Testis (tissue), 3 donors: ENCODE data around the gene LYL1. TPM values are rescaled to one million over a fixed set of nuclear protein-coding genes. Genes with fewer than 3 reads are reported as not detected.

Experiments used
- DNase-seq: peaks from one replicate; pipeline ENCODE4 v3.0.0-alpha.2; 2019
- H3K27ac ChIP-seq, 2 donors: fragments of 200-600 bp; sonication (generic); one replicate each; pipeline ENCODE4 v1.5.1; 2019
- H3K27me3 ChIP-seq: fragments of 200-600 bp; sonication (generic); one replicate; pipeline ENCODE4 v1.5.1; 2019
- H3K36me3 ChIP-seq: fragments of 200-600 bp; sonication (generic); one replicate; pipeline ENCODE4 v1.5.1; 2017; ENCODE audit warnings: low read depth; ENCODE audit errors: missing control alignments
- H3K4me1 ChIP-seq: fragments of 200-600 bp; sonication (generic); one replicate; pipeline ENCODE4 v1.5.1; 2019
- H3K4me3 ChIP-seq, 2 donors: fragments of 200-600 bp; sonication (generic); one replicate each; pipeline ENCODE4 v1.5.1; 2017 to 2019
- H3K9me3 ChIP-seq: fragments of 200-600 bp; sonication (generic); one replicate; pipeline ENCODE4 v1.5.1; 2017
- CTCF ChIP-seq, 3 experiments: fragments of 450-650 bp in 2 of 3; fragments of 200-600 bp in 1 of 3; sonication (generic) in 1 of 3; IDR thresholded peaks; one replicate each; pipeline ENCODE4 v1.5.1; 2016 to 2019; ENCODE audit warnings: antibody characterized with exemption in 3 of 3, mild to moderate bottlenecking in 2 of 3, moderate library complexity in 1 of 3
- POLR2A ChIP-seq: fragments of 450-650 bp; IDR thresholded peaks from one replicate; pipeline ENCODE4 v1.6.1; 2017; ENCODE audit warnings: antibody characterized with exemption, mild to moderate bottlenecking, moderate library complexity
- WGBS, 2 donors: methylation state at CpG; one replicate each; pipeline ENCODE4 v1.1.5; 2018; 5-methylcytosine and 5-hydroxymethylcytosine counted together
- intact Hi-C: fragments of 100-400 bp; cut with DNase I; formaldehyde crosslinking; loops from one replicate; pipeline ENCODE4 v1.15.1; 2023; ENCODE audit warnings: low total_unique reads
- polyA plus RNA-seq: library from polyadenylated mRNA; stranded (reverse); fragments of 350-450 nt; fragmentation: Illumina TruSeq; extraction: RNeasy Lipid Tissue Mini Kit (QIAGEN cat#74804); gene quantifications from one replicate; pipeline ENCODE4 v1.2.3, GENCODE V29; 2014; ENCODE audit warnings: low read depth, low replicate concordance; ENCODE audit not compliant: insufficient read depth
- total RNA-seq, 2 donors: library from RNA; depleted of rRNA; stranded (reverse); fragments of >200 nt; gene quantifications; one replicate each; pipeline ENCODE4 v1.2.3, GENCODE V29; 2016

Gene LYL1
- total and polyA plus RNA-seq, 3 donors from 2014 or later = 15.9 to 35.8 (median 21.9) TPM

DNA sequence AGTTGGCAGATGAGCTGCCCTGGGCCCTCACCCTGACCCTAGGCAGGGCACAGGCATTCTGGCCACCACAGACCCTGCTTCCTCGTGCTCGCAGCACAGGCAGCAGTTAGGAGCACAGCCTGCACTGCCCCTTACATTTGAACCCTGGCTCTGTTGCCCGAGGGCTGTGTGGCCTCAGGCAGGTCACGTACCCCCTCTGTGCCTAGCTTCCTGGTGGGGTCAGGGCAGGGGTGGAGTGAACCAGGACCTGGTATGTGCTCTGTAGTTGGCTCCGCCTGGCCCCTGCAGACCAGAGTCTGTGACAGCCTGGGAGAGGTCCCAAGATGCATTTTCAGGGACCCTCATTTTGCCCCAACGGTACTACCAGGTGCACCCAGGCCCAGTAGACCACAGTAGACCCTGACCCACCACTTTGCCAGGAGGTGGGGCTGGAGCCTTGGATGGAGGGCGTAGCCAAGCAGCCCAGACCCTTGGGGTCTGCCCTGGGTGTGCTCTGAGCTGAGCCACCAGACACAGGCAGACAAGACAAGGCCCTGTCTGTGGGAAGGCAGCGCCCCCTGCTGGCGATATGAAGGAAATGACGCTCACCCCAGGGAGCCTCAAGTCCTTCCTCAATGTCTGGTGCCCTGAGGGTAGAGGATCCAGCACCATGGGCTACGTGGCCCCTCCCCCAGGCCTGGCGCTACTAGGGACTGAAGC lies 9.1 kb downstream of the LYL1 start:
- no peak for TF ChIP-seq POLR2A
- peak; percentile 96 to 99 (median 97) for TF ChIP-seq CTCF (IDR thresholded peaks at IDR 0.05)
- Histone ChIP-seq H3K27ac (peak overlapping the region in 1 of 2 donors; percentile 80), H3K27me3 (no peaks in the 10 kb centered on the region), H3K4me1 (peaks cover 41% of the 10 kb centered on the region), H3K4me3 (no peak overlapping the region), H3K9me3 (no peaks in the 10 kb centered on the region), H3K36me3 (no peaks in the 10 kb centered on the region)
- 33 to 43% methylated on average over 7 to 11 of the region's 12 CpGs for WGBS, 2 donors
- intact Hi-C loops = loop anchor here (2.0 kb wide), 1 partner anchor 109 kb away; no protein-coding TSS in a partner anchor
- DNase-seq = peak; percentile 82

- Histone ChIP-seq H3K27ac (peak overlapping the region; percentile 64 to 80), H3K4me3 (no peak overlapping the region), H3K9me3 (no peaks in the 10 kb centered on the region), H3K36me3 (no peaks in the 10 kb centered on the region), H3K4me1 (peaks cover 38% of the 10 kb centered on the region), H3K27me3 (no peaks in the 10 kb centered on the region)
- TF ChIP-seq POLR2A = no peak
- TF ChIP-seq CTCF (IDR thresholded peaks at IDR 0.05) = no peak
- intact Hi-C loops = loop anchor here (2.0 kb wide), 1 partner anchor 108 kb away; no protein-coding TSS in a partner anchor
- 38 to 73% methylated on average over 4 to 14 of the region's 14 CpGs for WGBS, 2 donors
- DNase-seq = no peak
Measured at GRCh38 chr19:13092606-13093235, 9.9 kb downstream of the LYL1 start.

DNA sequence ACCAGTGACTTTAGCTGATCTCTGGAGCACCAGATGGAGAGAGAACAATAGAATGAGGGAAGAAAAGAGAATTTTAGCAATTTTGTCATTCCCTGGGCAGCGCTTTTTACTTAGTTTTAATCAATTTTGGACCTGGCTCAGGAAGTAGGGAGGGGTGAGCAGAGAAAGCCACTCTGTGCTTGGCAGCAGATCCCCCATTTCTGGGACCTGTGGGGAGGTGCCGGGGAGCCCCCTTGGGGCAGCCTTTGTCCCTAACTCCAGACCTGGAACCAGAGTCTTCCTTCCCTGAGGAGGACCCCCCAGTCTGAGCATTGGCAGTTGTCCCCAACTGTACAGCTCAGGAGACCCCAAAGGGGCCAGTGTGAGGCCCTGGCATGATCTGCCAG lies 10.5 kb downstream of the LYL1 start:
- Histone ChIP-seq H3K36me3 (no peaks in the 10 kb centered on the region), H3K4me3 (no peak overlapping the region), H3K4me1 (peaks cover 37% of the 10 kb centered on the region), H3K9me3 (no peaks in the 10 kb centered on the region), H3K27ac (peak overlapping the region; percentile 64 to 80), H3K27me3 (no peaks in the 10 kb centered on the region)
- intact Hi-C loops = loop anchor here (2.0 kb wide), 1 partner anchor 107 kb away; no protein-coding TSS in a partner anchor
- no peak for DNase-seq
- TF ChIP-seq POLR2A = no peak
- no peak for TF ChIP-seq CTCF (IDR thresholded peaks at IDR 0.05)
- 49 to 55% methylated on average over 2 of the region's 2 CpGs for WGBS, 2 donors

DNA sequence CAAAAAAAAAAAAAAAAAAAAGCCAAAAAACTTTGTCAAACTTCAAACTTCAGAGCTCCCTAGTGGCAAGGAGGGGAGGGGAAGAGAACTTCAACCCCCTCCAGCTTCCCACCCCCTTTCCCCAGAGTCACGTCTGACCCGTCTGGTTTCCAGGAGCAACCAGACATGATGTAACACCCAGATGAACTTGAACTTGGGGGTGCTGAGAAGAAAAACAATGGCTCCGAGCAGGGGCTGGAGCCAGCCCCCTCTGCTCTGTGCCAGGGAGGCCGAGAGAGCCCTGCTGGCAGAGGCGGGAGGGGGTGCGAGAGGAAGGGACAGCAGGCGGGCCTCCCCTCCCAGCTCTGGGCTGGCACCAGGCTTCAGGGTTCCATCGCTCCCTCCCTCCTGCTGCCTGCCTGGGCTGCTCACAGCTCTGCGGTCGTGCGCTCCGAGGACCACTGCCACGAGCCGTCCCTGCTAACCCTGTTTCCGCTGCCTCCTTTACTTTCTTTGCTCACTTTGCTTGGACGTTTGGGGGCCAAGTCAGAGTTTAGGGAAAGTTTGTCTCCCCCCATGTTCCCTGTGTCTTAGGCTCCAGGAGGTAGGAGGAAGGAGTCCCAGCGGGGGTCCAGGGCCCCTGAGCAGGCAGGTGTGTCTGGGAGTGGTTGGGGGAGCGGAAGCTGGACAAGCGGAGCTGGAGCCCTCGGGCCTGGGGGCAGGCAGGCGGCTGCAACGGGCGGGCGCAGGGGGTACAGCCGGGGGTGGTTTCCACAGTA lies 11.1 kb downstream of the LYL1 start:
- H3K36me3 ChIP-seq = no peaks in the 10 kb centered on the region
- intact Hi-C loops = loop anchor here (2.0 kb wide), 1 partner anchor 107 kb away; no protein-coding TSS in a partner anchor
- WGBS, 2 donors = 28 to 52% methylated on average over 21 to 25 of the region's 25 CpGs
- peaks cover 37% of the 10 kb centered on the region for H3K4me1 ChIP-seq
- H3K27ac ChIP-seq = peak overlapping the region; percentile 64 to 80
- peak; percentile 57 for DNase-seq
- no peak overlapping the region for H3K4me3 ChIP-seq
- H3K27me3 ChIP-seq = no peaks in the 10 kb centered on the region
- TF ChIP-seq POLR2A (no peak), CTCF (IDR thresholded peaks at IDR 0.05) (no peak)
- H3K9me3 ChIP-seq = no peaks in the 10 kb centered on the region
